ENCODE data around the gene CCDC112.

Gene CCDC112

DNA sequence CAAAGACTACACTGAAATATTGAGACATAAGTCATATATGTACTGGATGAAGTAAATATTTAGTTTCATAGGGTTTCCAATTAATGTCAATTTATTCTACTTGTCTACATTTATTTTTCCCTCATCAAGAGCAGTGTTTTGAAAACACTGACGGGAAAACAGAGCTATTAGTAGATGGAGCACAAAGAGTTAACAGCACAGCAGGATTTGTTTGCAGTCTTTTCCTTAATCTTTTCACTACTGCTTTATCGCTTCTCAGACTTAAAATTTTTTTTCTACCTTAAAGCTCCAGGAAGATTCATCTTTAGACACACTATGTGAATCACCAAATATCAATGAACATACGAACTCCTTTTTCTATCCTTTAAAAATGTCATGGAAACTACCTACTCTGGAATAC lies 59.4 kb downstream of the CCDC112 start:
- no peaks in the 10 kb centered on the region for H3K27me3 ChIP-seq (ENCODE audit: low read length)
- no peaks in the 10 kb centered on the region for H3K79me2 ChIP-seq (ENCODE audit: insufficient read depth, low read length)
- H3K4me2 ChIP-seq (ENCODE audit: low read depth, low read length, poor library complexity, severe bottlenecking): no peak overlapping the region
- H4K20me1 ChIP-seq (ENCODE audit: low read depth, low read length): no peaks in the 10 kb centered on the region
- no peaks in the 10 kb centered on the region for H3K9me2 ChIP-seq (replicated peaks; ENCODE audit: insufficient read depth, low read length)
- H3K9ac ChIP-seq (ENCODE audit: low read length): no peak overlapping the region
- no peak for TF ChIP-seq EZH2phosphoT487 (conservative IDR thresholded peaks at IDR 0.05; ENCODE audit: low read length)
- TF ChIP-seq, protein P1, sequence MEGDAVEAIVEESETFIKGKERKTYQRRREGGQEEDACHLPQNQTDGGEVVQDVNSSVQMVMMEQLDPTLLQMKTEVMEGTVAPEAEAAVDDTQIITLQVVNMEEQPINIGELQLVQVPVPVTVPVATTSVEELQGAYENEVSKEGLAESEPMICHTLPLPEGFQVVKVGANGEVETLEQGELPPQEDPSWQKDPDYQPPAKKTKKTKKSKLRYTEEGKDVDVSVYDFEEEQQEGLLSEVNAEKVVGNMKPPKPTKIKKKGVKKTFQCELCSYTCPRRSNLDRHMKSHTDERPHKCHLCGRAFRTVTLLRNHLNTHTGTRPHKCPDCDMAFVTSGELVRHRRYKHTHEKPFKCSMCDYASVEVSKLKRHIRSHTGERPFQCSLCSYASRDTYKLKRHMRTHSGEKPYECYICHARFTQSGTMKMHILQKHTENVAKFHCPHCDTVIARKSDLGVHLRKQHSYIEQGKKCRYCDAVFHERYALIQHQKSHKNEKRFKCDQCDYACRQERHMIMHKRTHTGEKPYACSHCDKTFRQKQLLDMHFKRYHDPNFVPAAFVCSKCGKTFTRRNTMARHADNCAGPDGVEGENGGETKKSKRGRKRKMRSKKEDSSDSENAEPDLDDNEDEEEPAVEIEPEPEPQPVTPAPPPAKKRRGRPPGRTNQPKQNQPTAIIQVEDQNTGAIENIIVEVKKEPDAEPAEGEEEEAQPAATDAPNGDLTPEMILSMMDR (IDR thresholded peaks at IDR 0.05; ENCODE audit: insufficient read depth, low read length, poor library complexity, severe bottlenecking): no peak
- H3F3A ChIP-seq (ENCODE audit: insufficient read depth): no peaks in the 10 kb centered on the region
- no peaks in the 10 kb centered on the region for H3K9me3 ChIP-seq (ENCODE audit: insufficient read depth, low read length)
- no peak overlapping the region for H3K4me3 ChIP-seq (ENCODE audit: insufficient read depth, low read length, poor library complexity, severe bottlenecking)
- no peak overlapping the region for H3K27ac ChIP-seq (ENCODE audit: low read depth, low read length)
- no peak overlapping the region for H2AFZ ChIP-seq (ENCODE audit: low read depth, low read length, severe bottlenecking)
- peaks cover 25% of the 10 kb centered on the region; the same call in 1 of the 2 replicates for H3K36me3 ChIP-seq (ENCODE audit: low read length)

DNA sequence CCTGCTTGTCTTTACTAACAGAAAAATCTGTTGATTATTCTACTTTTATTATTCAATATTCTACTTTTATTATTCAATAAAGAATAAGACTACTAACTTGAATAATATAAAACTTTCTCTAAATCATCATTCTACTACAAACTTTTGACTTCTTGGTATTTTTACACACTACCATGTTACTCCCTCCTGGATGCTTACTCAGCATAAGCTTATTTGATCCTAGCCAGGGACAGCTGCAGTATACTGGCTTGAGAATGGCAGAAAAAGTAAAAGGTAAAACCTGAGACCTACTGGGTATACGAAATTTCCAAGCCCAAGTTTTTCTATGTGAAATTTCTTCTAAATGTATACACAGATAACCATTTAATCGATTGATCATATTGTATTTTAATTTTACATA lies 59.9 kb downstream of the CCDC112 start:
- no peak for TF ChIP-seq EZH2phosphoT487 (conservative IDR thresholded peaks at IDR 0.05; ENCODE audit: low read length)
- TF ChIP-seq, protein P1 (IDR thresholded peaks at IDR 0.05; ENCODE audit: insufficient read depth, low read length, poor library complexity, severe bottlenecking): no peak
- H3K27ac ChIP-seq (ENCODE audit: low read depth, low read length): no peak overlapping the region
- no peak overlapping the region for H3K9ac ChIP-seq (ENCODE audit: low read length)
- no peaks in the 10 kb centered on the region for H3K79me2 ChIP-seq (ENCODE audit: insufficient read depth, low read length)
- no peak overlapping the region for H3K4me2 ChIP-seq (ENCODE audit: low read depth, low read length, poor library complexity, severe bottlenecking)
- H3K36me3 ChIP-seq (ENCODE audit: low read length): peaks cover 25% of the 10 kb centered on the region; the same call in 1 of the 2 replicates
- no peaks in the 10 kb centered on the region for H3K9me2 ChIP-seq (replicated peaks; ENCODE audit: insufficient read depth, low read length)
- H3K4me3 ChIP-seq (ENCODE audit: insufficient read depth, low read length, poor library complexity, severe bottlenecking): no peak overlapping the region
- H3K27me3 ChIP-seq (ENCODE audit: low read length): no peaks in the 10 kb centered on the region
- H4K20me1 ChIP-seq (ENCODE audit: low read depth, low read length): no peaks in the 10 kb centered on the region
- H2AFZ ChIP-seq (ENCODE audit: low read depth, low read length, severe bottlenecking): no peak overlapping the region
- H3K9me3 ChIP-seq (ENCODE audit: insufficient read depth, low read length): no peaks in the 10 kb centered on the region
- no peaks in the 10 kb centered on the region for H3F3A ChIP-seq (ENCODE audit: insufficient read depth)

DNA sequence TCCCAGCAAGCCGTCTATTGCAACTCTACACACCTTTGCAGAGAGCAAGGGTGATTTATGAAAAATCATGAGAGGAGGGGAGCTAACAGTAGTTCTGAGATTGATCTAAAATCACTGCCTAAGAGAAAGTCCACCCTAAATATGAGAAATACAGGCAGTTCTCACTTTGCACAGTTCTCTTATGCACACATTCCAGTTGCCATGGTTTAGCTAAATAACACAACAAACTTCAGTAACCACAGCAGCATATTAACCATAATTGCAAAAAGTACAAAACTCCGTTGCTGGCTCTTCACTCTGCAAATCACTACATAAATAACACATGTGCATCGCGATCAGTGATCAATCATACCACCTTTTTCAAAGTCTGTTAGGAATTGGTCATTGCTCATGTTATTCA lies 64.9 kb downstream of the CCDC112 start:
- TF ChIP-seq EZH2phosphoT487 (conservative IDR thresholded peaks at IDR 0.05; ENCODE audit: low read length): no peak
- TF ChIP-seq, protein P1 (IDR thresholded peaks at IDR 0.05; ENCODE audit: insufficient read depth, low read length, poor library complexity, severe bottlenecking): no peak
- Histone ChIP-seq H3K9me3 (ENCODE audit: insufficient read depth, low read length) (no peaks in the 10 kb centered on the region), H3K9ac (ENCODE audit: low read length) (no peak overlapping the region), H3K79me2 (ENCODE audit: insufficient read depth, low read length) (no peaks in the 10 kb centered on the region), H3K27me3 (ENCODE audit: low read length) (no peaks in the 10 kb centered on the region), H3K27ac (ENCODE audit: low read depth, low read length) (no peak overlapping the region), H3K4me2 (ENCODE audit: low read depth, low read length, poor library complexity, severe bottlenecking) (no peak overlapping the region), H3K4me3 (ENCODE audit: insufficient read depth, low read length, poor library complexity, severe bottlenecking) (no peak overlapping the region), H2AFZ (ENCODE audit: low read depth, low read length, severe bottlenecking) (no peak overlapping the region), H3K9me2 (replicated peaks; ENCODE audit: insufficient read depth, low read length) (no peaks in the 10 kb centered on the region), H3F3A (ENCODE audit: insufficient read depth) (no peaks in the 10 kb centered on the region), H3K36me3 (ENCODE audit: low read length) (peaks cover 6% of the 10 kb centered on the region), H4K20me1 (ENCODE audit: low read depth, low read length) (no peaks in the 10 kb centered on the region)
